ENCODE measurements around the gene BCKDK.

GRCh38 chr16:31149332-31149731 is 41.1 kb downstream of the BCKDK start:
- TF ChIP-seq CTCF (optimal IDR thresholded peaks at IDR 0.05 in 1 of 3, IDR thresholded peaks at IDR 0.05 in 1 of 3, conservative IDR thresholded peaks at IDR 0.05 in 1 of 3; ENCODE audit: extremely low read depth in 1 of 3, insufficient read depth in 2 of 3, low read length in 3 of 3) (no peak), EZH2 (IDR thresholded peaks at IDR 0.05; ENCODE audit: low read length) (no peak)
